ENCODE results near the gene NAT14. TPM values are rescaled to one million over a fixed set of nuclear protein-coding genes. Genes with fewer than 3 reads are reported as not detected.

The NAT14 gene, protein sequence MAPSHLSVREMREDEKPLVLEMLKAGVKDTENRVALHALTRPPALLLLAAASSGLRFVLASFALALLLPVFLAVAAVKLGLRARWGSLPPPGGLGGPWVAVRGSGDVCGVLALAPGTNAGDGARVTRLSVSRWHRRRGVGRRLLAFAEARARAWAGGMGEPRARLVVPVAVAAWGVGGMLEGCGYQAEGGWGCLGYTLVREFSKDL
- total RNA-seq (10 to 100 TPM in 1 of 5 experiments, 1 to 10 TPM in 4; 2.7 to 12.8 (median 7.5) TPM), polyA plus RNA-seq (1 to 10 TPM; 1.7 to 3.3 TPM), total RNA-seq (5.4 reads per million, percentile 25 among the genes with 10 or more reads in this experiment)

DNA sequence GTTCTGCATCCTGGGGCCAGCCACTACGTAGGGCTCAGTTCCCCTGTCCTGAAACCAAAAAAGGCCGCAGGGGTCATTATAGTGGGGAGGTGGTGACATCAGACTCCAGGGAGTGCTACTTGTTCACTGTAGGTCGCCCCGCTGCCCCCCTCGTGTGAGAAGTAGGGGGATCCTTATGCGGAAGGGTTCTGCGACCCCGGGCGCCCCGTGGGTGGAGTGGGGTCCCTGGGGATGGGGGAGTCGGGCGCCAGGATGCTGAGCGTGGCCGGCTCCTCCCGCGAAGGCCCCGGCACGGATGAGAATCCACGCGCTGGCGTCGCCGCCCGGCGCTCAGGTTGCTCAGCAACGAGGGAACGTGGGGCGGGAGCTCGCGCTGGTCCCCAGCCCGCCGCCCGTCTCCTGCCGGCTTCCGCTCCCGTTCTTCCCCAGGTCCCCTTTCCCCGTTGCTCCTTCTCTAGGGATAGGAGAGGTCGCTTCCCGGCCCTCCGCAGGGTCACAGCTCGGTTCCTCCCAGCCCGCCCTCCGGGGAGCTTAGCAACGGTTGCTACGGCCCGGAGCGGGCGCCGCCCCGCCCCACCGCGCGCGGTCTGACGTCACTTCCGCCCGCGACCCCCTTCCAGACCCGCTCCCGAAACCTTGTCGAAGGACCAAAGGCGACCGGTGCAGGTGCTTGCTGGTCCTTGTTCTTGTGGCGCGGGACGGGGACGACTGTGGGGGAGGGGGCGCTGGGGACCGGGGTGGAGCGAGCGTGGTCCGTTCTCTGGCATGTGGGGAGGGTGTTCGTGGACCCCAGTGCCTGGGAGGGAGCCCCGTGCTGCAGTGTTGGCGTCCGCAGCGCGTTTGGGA is at the start of gene NAT14:
NAT14 (plus strand) TSS at position 596 of the 846 bp plus-strand sequence. CDS start 521 bp downstream, outside the sequence.
- H3K27ac Mint-ChIP-seq: peak within 1 kb of the TSS; percentile 8 to 93 (median 83)
- ChIA-PET CTCF (interaction anchor here (0.6 to 1.1 kb wide), 3 partner anchors 18 to 356 kb away, joined by 3 read pairs; partner anchors contain the start of gene ZNF784), POLR2A (interaction anchor here (0.6 to 1.6 kb wide), 8 partner anchors 8 to 374 kb away, joined by 3 to 5 read pairs (median 4); partner anchors contain the start of gene ZNF628)
- intact Hi-C loops (cut with micrococcal nuclease): loop anchor here (1.0 to 2.0 kb wide), 3 partner anchors 9 to 18 kb away; partner anchors contain the start of gene ZNF628 (in 2 of the 2)
- H3K36me3 Mint-ChIP-seq: peaks cover 0 to 2% (median 0%) of the 10 kb centered on the region in 5 donors
- peaks cover 12 to 13% of the 10 kb centered on the region in 2 donors for H3K4me1 ChIP-seq (ENCODE audit: control insufficient read depth in 2 of 2, insufficient read depth in 2 of 2, low read length in 2 of 2)
- H3K4me3 Mint-ChIP-seq: peak within 1 kb of the TSS; percentile 72 to 89 (median 78)
- ATAC-seq: peak; percentile 78
- peak within 1 kb of the TSS; percentile 75 for H3K4me3 ChIP-seq (ENCODE audit: low read length)
- H3K27me3 Mint-ChIP-seq: no peaks in the 10 kb centered on the region
- peaks cover 0 to 21% (median 0%) of the 10 kb centered on the region in 3 experiments for H3K36me3 ChIP-seq (ENCODE audit: control insufficient read depth in 2 of 3, insufficient read depth in 3 of 3, low read length in 3 of 3)
- H3K27me3 ChIP-seq (ENCODE audit: control insufficient read depth in 2 of 2, insufficient read depth in 2 of 2, low read length in 2 of 2): no peaks in the 10 kb centered on the region
- DNase-seq: peak; percentile 41 to 79 (median 62)
- peaks cover 5 to 23% (median 9%) of the 10 kb centered on the region in 7 donors for H3K4me1 Mint-ChIP-seq
- H3K9me3 ChIP-seq (ENCODE audit: control insufficient read depth in 2 of 3, low read length in 3 of 3): no peaks in the 10 kb centered on the region
- no peaks in the 10 kb centered on the region for H3K9me3 Mint-ChIP-seq
- H3K27ac ChIP-seq (ENCODE audit: low read depth, low read length): peak within 1 kb of the TSS; percentile 63

DNA sequence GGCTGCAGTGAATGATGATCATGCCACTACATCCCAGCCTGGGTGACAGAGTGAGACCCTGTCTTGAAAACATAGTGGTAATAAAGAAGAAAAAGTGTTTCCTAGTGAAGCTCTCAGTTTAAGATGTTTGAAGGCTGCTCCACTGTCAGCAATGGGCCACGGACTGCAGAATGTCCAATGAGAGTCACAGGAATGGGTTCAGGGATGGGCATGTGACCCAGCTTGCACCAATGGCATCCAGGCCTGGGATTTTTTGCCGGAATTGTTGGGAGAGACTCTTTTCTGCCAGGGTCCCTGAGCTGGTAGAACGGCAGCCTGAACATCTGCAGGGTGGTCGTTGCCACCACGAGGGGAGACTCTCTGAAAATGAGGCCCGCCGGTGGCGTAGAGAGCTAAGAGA is 48.1 kb upstream of the NAT14 start:
- Histone ChIP-seq H3K27me3 (ENCODE audit: control insufficient read depth in 2 of 2, insufficient read depth in 2 of 2, low read length in 2 of 2) (peaks cover 8 to 34% of the 10 kb centered on the region in 2 donors), H3K4me3 (ENCODE audit: low read length) (no peak overlapping the region), H3K36me3 (ENCODE audit: control insufficient read depth in 2 of 3, insufficient read depth in 3 of 3, low read length in 3 of 3) (no peaks in the 10 kb centered on the region), H3K9me3 (ENCODE audit: control insufficient read depth in 2 of 3, low read length in 3 of 3) (no peaks in the 10 kb centered on the region), H3K27ac (ENCODE audit: low read depth, low read length) (no peak overlapping the region), H3K4me1 (ENCODE audit: control insufficient read depth in 2 of 2, insufficient read depth in 2 of 2, low read length in 2 of 2) (peaks cover 7 to 18% of the 10 kb centered on the region in 2 donors)
- CTCF ChIA-PET: interaction anchor here (0.6 kb wide), 1 partner anchor 25 kb away, joined by 3 read pairs; no protein-coding TSS in a partner anchor
- Mint-ChIP-seq H3K27me3 (peaks cover 46 to 56% (median 48%) of the 10 kb centered on the region in 5 donors), H3K27ac (peak overlapping the region in 2 of 9 donors; percentile 5 to 23), H3K4me3 (no peak overlapping the region), H3K36me3 (peaks cover 0 to 19% (median 0%) of the 10 kb centered on the region in 5 donors), H3K9me3 (peaks cover 0 to 8% (median 1%) of the 10 kb centered on the region in 11 donors), H3K4me1 (peaks cover 9 to 21% (median 19%) of the 10 kb centered on the region in 7 donors)
- DNase-seq (no peak), ATAC-seq (no peak)
- intact Hi-C loops (cut with micrococcal nuclease): no loop called here
- POLR2A ChIA-PET: no interaction called here

DNA sequence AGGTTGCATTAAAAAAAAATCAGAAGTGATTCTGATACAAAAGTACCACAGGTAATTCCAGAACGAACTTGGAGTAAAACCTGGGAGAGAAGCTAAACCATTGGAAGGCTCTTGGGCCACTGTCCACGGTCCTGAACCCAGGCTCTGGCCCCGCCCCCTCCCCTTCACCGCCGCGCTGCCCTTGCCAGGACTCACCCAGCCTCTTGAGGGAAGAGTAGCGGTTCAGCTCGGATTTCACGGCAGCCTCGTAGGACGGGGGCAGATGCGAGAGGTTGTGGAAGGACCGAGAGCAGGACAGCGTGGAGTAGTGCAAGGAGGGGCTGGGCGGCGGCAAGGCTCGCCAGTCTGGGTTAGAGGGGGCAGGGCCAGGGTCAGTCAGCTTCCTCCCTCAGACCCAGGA is 47.6 kb upstream of the NAT14 start:
- H3K4me1 Mint-ChIP-seq: peaks cover 9 to 22% (median 19%) of the 10 kb centered on the region in 7 donors
- H3K4me3 Mint-ChIP-seq: no peak overlapping the region
- no peaks in the 10 kb centered on the region for H3K9me3 ChIP-seq (ENCODE audit: control insufficient read depth in 2 of 3, low read length in 3 of 3)
- H3K36me3 Mint-ChIP-seq: peaks cover 0 to 19% (median 0%) of the 10 kb centered on the region in 5 donors
- peaks cover 43 to 51% (median 45%) of the 10 kb centered on the region in 5 donors for H3K27me3 Mint-ChIP-seq
- no peaks in the 10 kb centered on the region for H3K36me3 ChIP-seq (ENCODE audit: control insufficient read depth in 2 of 3, insufficient read depth in 3 of 3, low read length in 3 of 3)
- intact Hi-C loops (cut with micrococcal nuclease): no loop called here
- ATAC-seq (peak; percentile 47), DNase-seq (peak in 1 of 9 donors; percentile 48)
- ChIA-PET POLR2A (no interaction called here), CTCF (interaction anchor here (0.6 kb wide), 1 partner anchor 24 kb away, joined by 3 read pairs; no protein-coding TSS in a partner anchor)
- H3K27ac Mint-ChIP-seq: no peak overlapping the region
- H3K27me3 ChIP-seq (ENCODE audit: control insufficient read depth in 2 of 2, insufficient read depth in 2 of 2, low read length in 2 of 2): peaks cover 8 to 34% of the 10 kb centered on the region in 2 donors
- peaks cover 7 to 23% of the 10 kb centered on the region in 2 donors for H3K4me1 ChIP-seq (ENCODE audit: control insufficient read depth in 2 of 2, insufficient read depth in 2 of 2, low read length in 2 of 2)
- no peak overlapping the region for H3K4me3 ChIP-seq (ENCODE audit: low read length)
- peaks cover 0 to 8% (median 0%) of the 10 kb centered on the region in 11 donors for H3K9me3 Mint-ChIP-seq
- H3K27ac ChIP-seq (ENCODE audit: low read depth, low read length): no peak overlapping the region

DNA sequence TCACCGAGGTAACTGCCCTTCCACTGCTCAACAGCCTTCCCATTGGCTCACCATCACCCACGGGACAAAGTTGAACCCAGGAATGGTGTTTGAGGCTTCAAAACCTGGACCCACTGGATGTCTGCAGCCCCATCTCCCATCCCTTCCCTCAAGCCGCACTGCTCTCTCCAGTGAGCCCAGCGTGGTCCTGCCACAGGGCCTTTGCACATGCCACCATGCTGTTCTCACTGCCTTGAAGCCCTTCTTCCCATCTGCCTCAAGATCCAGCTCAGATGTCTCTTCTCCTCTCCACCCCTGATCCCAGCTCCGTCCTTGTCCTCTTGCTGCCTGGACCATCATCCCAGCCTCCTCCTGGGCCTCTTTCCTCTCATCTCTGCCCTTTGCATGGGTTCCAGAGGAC is 45.9 kb upstream of the NAT14 start:
- H3K27ac Mint-ChIP-seq: no peak overlapping the region
- Histone ChIP-seq H3K36me3 (ENCODE audit: control insufficient read depth in 2 of 3, insufficient read depth in 3 of 3, low read length in 3 of 3) (no peaks in the 10 kb centered on the region), H3K27ac (ENCODE audit: low read depth, low read length) (no peak overlapping the region), H3K27me3 (ENCODE audit: control insufficient read depth in 2 of 2, insufficient read depth in 2 of 2, low read length in 2 of 2) (peaks cover 8 to 32% of the 10 kb centered on the region in 2 donors), H3K9me3 (ENCODE audit: control insufficient read depth in 2 of 3, low read length in 3 of 3) (no peaks in the 10 kb centered on the region), H3K4me3 (ENCODE audit: low read length) (no peak overlapping the region), H3K4me1 (ENCODE audit: control insufficient read depth in 2 of 2, insufficient read depth in 2 of 2, low read length in 2 of 2) (peaks cover 7 to 23% of the 10 kb centered on the region in 2 donors)
- DNase-seq (no peak), ATAC-seq (no peak)
- ChIA-PET CTCF (interaction anchor here (0.7 kb wide), 1 partner anchor 19 kb away, joined by 3 read pairs; no protein-coding TSS in a partner anchor), POLR2A (interaction anchor here (1.1 kb wide), 1 partner anchor 14 kb away, joined by 3 read pairs; no protein-coding TSS in a partner anchor)
- H3K4me1 Mint-ChIP-seq: peaks cover 11 to 34% (median 27%) of the 10 kb centered on the region in 7 donors
- peaks cover 0 to 19% (median 0%) of the 10 kb centered on the region in 5 donors for H3K36me3 Mint-ChIP-seq
- intact Hi-C loops (cut with micrococcal nuclease): no loop called here
- peak overlapping the region in 1 of 10 donors; percentile 44 for H3K4me3 Mint-ChIP-seq
- peaks cover 47 to 60% (median 55%) of the 10 kb centered on the region in 5 donors for H3K27me3 Mint-ChIP-seq
- H3K9me3 Mint-ChIP-seq: peaks cover 0 to 8% (median 0%) of the 10 kb centered on the region in 11 donors

DNA sequence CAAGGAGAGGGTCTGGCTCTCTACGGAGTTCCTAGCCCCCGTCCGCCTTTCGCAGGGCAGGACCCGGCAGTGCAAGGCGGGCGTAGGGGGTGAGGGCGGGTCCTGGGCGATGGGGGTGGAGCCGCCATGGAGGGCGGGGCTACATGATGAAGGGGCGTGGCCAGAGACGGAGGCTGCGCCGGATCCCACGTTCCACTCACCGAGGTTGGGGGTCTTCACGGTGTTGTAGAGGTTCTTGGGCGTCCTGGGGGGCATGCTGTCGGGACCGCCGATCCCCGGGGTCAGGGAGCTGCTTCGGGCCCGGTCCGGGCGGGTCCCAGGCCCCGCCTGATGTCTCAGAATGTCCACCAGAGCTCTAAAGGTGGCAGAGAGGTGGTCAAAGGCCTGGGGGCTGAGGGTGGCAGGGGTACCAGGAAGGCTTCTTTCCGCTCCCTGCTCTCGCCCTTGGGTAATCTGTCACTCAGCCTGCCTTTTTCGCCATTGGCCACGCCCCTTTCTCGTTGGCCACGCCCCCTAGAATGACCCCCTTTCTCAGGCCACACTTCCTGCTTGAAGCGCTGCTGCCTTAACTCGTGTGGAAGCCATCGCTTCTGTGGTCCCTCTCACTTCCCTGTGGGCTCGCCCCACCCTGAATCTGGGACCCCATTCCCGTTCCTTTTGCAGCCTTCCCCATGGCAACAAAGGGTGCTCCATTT is 44.4 kb upstream of the NAT14 start:
- ChIA-PET POLR2A (interaction anchor here (1.1 kb wide), 1 partner anchor 11 kb away, joined by 3 read pairs; no protein-coding TSS in a partner anchor), CTCF (no interaction called here)
- no peak overlapping the region for H3K4me3 ChIP-seq (ENCODE audit: low read length)
- peaks cover 7 to 23% of the 10 kb centered on the region in 2 donors for H3K4me1 ChIP-seq (ENCODE audit: control insufficient read depth in 2 of 2, insufficient read depth in 2 of 2, low read length in 2 of 2)
- peaks cover 11 to 35% (median 30%) of the 10 kb centered on the region in 7 donors for H3K4me1 Mint-ChIP-seq
- H3K27ac Mint-ChIP-seq: peak overlapping the region in 2 of 9 donors; percentile 30 to 65
- H3K27me3 ChIP-seq (ENCODE audit: control insufficient read depth in 2 of 2, insufficient read depth in 2 of 2, low read length in 2 of 2): peaks cover 15 to 33% of the 10 kb centered on the region in 2 donors
- no peak overlapping the region for H3K27ac ChIP-seq (ENCODE audit: low read depth, low read length)
- peaks cover 0 to 8% (median 1%) of the 10 kb centered on the region in 11 donors for H3K9me3 Mint-ChIP-seq
- ATAC-seq (no peak), DNase-seq (no peak)
- H3K27me3 Mint-ChIP-seq: peaks cover 57 to 75% (median 67%) of the 10 kb centered on the region in 5 donors
- no peaks in the 10 kb centered on the region for H3K36me3 ChIP-seq (ENCODE audit: control insufficient read depth in 2 of 3, insufficient read depth in 3 of 3, low read length in 3 of 3)
- intact Hi-C loops (cut with micrococcal nuclease): loop anchor here in 1 of 2 donors (10.0 kb wide), 1 partner anchor 276 kb away; the partner anchor contains the start of gene DNAAF3
- peaks cover 0 to 19% (median 0%) of the 10 kb centered on the region in 5 donors for H3K36me3 Mint-ChIP-seq
- H3K4me3 Mint-ChIP-seq: peak overlapping the region; percentile 18 to 83 (median 58)
- H3K9me3 ChIP-seq (ENCODE audit: control insufficient read depth in 2 of 3, low read length in 3 of 3): no peaks in the 10 kb centered on the region

All from naive thymus-derived CD4-positive, alpha-beta T cell (primary cell).